ENCODE measurements around the gene RPA1.

- TF ChIP-seq ZNF138 (CRISPR knock-in tag; conservative IDR thresholded peaks at IDR 0.05) (no peak), NR3C1 (CRISPR knock-in tag; conservative IDR thresholded peaks at IDR 0.05; ENCODE audit: low read depth) (no peak), CTCF (IDR thresholded peaks at IDR 0.05) (no peak), ZNF121 (CRISPR knock-in tag; IDR thresholded peaks at IDR 0.05) (no peak), ELF4 (CRISPR knock-in tag; IDR thresholded peaks at IDR 0.05; ENCODE audit: low read depth) (no peak), HMGXB4 (CRISPR knock-in tag; IDR thresholded peaks at IDR 0.05) (no peak), CREB1 (CRISPR knock-in tag; IDR thresholded peaks at IDR 0.05) (no peak), CREM (CRISPR knock-in tag; IDR thresholded peaks at IDR 0.05) (no peak), KAT7 (CRISPR knock-in tag; IDR thresholded peaks at IDR 0.05; ENCODE audit: borderline replicate concordance) (no peak), ETV6 (CRISPR knock-in tag; IDR thresholded peaks at IDR 0.05) (no peak)
- TF ChIP-seq, protein P1, sequence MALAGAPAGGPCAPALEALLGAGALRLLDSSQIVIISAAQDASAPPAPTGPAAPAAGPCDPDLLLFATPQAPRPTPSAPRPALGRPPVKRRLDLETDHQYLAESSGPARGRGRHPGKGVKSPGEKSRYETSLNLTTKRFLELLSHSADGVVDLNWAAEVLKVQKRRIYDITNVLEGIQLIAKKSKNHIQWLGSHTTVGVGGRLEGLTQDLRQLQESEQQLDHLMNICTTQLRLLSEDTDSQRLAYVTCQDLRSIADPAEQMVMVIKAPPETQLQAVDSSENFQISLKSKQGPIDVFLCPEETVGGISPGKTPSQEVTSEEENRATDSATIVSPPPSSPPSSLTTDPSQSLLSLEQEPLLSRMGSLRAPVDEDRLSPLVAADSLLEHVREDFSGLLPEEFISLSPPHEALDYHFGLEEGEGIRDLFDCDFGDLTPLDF (CRISPR knock-in tag; IDR thresholded peaks at IDR 0.05) = no peak
- TF ChIP-seq, protein P2, sequence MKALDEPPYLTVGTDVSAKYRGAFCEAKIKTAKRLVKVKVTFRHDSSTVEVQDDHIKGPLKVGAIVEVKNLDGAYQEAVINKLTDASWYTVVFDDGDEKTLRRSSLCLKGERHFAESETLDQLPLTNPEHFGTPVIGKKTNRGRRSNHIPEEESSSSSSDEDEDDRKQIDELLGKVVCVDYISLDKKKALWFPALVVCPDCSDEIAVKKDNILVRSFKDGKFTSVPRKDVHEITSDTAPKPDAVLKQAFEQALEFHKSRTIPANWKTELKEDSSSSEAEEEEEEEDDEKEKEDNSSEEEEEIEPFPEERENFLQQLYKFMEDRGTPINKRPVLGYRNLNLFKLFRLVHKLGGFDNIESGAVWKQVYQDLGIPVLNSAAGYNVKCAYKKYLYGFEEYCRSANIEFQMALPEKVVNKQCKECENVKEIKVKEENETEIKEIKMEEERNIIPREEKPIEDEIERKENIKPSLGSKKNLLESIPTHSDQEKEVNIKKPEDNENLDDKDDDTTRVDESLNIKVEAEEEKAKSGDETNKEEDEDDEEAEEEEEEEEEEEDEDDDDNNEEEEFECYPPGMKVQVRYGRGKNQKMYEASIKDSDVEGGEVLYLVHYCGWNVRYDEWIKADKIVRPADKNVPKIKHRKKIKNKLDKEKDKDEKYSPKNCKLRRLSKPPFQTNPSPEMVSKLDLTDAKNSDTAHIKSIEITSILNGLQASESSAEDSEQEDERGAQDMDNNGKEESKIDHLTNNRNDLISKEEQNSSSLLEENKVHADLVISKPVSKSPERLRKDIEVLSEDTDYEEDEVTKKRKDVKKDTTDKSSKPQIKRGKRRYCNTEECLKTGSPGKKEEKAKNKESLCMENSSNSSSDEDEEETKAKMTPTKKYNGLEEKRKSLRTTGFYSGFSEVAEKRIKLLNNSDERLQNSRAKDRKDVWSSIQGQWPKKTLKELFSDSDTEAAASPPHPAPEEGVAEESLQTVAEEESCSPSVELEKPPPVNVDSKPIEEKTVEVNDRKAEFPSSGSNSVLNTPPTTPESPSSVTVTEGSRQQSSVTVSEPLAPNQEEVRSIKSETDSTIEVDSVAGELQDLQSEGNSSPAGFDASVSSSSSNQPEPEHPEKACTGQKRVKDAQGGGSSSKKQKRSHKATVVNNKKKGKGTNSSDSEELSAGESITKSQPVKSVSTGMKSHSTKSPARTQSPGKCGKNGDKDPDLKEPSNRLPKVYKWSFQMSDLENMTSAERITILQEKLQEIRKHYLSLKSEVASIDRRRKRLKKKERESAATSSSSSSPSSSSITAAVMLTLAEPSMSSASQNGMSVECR (CRISPR knock-in tag; IDR thresholded peaks at IDR 0.05; ENCODE audit: borderline replicate concordance) = no peak
- TF ChIP-seq, protein P3, sequence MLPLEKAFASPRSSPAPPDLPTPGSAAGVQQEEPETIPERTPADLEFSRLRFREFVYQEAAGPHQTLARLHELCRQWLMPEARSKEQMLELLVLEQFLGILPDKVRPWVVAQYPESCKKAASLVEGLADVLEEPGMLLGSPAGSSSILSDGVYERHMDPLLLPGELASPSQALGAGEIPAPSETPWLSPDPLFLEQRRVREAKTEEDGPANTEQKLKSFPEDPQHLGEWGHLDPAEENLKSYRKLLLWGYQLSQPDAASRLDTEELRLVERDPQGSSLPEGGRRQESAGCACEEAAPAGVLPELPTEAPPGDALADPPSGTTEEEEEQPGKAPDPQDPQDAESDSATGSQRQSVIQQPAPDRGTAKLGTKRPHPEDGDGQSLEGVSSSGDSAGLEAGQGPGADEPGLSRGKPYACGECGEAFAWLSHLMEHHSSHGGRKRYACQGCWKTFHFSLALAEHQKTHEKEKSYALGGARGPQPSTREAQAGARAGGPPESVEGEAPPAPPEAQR (CRISPR knock-in tag; IDR thresholded peaks at IDR 0.05) = no peak
Observed at GRCh38 chr17:1945621-1946020, 115.8 kb downstream of the RPA1 start.

All from WTC11 (cell line).